A673 (cell line): ENCODE measurements around the gene YIF1A.

Experiments
- CTCF ChIP-seq: fragments of 300-800, 200-600 bp; sonication (generic); conservative IDR thresholded peaks from 2 replicates; pipeline ENCODE4 v1.5.1; 2017; ENCODE audit warnings: low read depth, mild to moderate bottlenecking, antibody characterized with exemption, low read length, moderate library complexity, mixed read lengths
- EZH2 ChIP-seq: fragments of 200-600 bp; sonication (generic); IDR thresholded peaks from 2 replicates; pipeline ENCODE4 v1.6.1; 2017; ENCODE audit warnings: borderline replicate concordance, low read depth, mild to moderate bottlenecking, mixed read lengths, antibody characterized with exemption, low read length; ENCODE audit not compliant: poor library complexity, severe bottlenecking

GRCh38 chr11:66292543-66293332 lies 3.8 kb upstream of the YIF1A start:
- TF ChIP-seq CTCF (no peak), EZH2 (no peak)
